ENCODE results near the gene STX10. TPM values are rescaled to one million over a fixed set of nuclear protein-coding genes. Genes with fewer than 3 reads are reported as not detected.
A peak's percentile ranks its signal among the peaks of the same experiment; 100 is the strongest.
"Not testable (repeated sequence)": the region's sequence is repeated elsewhere in the genome, so short reads cannot be mapped to it uniquely, and the experiment has no call there.

STX10 gene
- total RNA-seq, 1 experiment from 2014 or later: 78.6 TPM

- peak; percentile 64 for DNase-seq (ENCODE audit: low read depth)
Observed at GRCh38 chr19:13164343-13165161, 14.4 kb upstream of the STX10 start.

- DNase-seq (ENCODE audit: low read depth): peak; percentile 85
Observed at GRCh38 chr19:13163609-13164342, 13.6 kb upstream of the STX10 start.

DNA sequence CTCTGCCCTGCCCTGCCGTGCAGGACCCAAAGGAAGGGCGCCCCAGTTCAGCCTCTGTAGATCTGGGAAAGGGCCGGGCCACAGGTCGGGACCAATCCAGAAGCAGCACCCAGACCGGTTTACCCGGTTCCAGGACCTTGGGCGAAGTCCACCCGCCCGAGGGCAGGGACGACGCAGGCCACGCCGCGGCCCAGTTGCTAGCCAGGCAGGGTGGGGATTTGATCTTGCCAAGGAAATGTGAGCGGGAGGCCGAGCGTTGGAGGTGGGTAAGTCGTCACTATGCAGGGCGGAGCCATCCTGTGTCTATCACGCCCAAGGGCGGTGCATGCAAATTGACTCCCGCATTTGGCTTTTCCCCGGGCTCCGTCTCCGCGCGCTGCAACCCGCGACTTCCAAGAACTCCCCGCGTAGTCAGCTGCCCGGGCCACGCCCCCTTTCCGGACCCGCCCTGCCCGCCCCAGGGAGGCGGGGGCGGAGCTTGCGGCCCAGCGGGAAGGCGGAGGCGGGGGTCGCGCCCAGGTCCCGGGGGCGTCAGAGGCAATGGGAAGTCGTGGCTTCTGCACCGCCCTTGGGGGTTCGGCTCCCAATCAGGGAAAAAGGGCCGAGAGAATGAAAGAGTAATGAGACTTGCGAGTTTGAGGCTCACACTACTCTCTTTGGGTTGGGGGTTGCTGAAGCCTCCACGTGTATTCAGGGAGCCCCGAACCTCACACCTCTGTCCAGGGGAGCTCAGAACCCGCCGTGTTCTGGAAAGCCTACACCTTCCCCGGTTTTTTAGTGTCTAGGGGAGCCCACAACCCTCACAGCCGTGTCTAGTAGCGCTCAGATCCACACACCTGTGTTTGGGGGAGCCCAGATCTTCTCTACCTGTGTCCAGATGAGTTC lies 12.8 kb upstream of the STX10 start:
- DNase-seq (ENCODE audit: low read depth): peak; percentile 91

DNA sequence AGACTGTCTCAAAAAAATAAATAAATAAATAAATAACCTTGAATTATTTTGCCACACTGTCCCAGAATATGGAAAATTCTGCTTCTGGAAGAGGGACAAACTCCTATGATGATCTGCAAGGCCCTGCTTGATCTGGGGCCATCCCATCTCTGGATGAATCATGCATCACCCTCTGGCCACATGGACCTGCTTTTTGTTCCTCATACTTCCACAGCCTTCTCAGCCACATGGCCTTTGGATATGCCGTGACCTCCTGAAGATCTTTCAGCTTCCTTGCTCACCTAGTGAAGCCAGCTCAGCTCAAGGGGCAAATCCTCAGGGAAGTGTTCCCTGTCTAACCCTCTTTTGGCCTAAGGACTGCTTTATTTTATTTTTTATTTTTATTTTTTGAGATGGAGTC lies 10.4 kb upstream of the STX10 start:
- no peak for DNase-seq (ENCODE audit: low read depth)

DNA sequence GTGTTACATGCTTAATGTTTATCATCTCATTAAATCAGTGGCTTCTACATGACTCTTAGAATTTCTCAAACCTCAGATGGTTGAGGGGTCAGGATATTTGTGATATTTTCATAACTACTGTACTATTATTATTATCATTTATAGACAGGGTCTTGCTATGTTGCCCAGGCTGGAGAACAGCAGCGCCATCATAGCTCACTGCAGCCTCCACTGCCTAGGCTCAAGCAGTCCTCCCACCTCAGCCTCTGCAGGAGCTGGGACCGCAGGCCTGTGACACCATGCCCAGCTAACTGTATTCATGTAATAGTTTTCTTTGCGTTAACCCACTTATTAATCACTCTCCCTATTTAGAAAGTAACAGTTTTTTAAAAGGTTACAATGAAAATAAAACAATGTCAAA lies 9.5 kb upstream of the STX10 start:
- no peak for DNase-seq (ENCODE audit: low read depth)

DNA sequence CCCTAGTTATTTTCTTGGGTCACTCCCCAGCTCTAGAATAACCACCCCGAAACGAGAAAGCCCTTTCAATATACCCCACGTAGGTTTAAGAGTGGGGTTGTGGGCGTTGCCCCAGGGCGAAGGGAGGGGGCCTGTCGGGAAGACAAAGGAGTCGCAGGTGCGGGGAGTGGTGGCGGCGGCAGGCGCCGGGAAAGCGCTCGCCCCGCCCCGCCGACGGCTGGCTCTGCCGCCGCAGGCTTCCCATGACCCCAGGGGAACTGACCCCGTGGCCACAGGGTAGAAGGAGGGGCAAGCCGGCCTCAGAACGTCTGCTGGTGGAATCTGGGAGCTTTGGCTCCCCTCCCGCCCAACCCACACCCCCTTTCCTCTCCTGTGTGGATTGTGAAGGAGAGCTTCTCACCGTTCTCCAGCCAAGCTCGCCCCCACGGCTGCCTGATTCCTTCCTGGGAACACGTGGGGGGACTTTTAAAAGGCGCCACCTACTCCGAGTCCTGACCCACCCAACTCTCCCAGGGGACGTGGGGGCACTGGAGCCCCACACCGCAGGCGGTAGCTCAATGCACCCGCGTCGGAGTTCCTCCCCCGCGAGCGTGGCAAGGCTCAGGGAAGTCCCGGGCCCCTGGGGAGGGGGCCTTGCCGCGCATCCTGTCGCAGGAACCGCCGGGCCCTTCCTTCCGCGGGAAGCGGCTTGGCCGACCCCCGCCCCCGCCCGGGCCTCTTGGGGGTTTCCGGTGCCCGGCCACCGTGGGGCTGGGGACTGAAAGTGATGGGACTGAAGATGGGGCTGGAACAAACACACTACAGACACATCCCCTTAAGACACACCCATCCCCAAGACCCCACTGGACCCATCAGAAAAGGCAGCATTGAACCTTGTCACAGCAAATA lies 5.5 kb upstream of the STX10 start:
- DNase-seq (ENCODE audit: low read depth): peak; percentile 82

- DNase-seq (ENCODE audit: low read depth): peak; percentile 49
Observed at GRCh38 chr19:13154911-13155471, 4.8 kb upstream of the STX10 start.

DNA sequence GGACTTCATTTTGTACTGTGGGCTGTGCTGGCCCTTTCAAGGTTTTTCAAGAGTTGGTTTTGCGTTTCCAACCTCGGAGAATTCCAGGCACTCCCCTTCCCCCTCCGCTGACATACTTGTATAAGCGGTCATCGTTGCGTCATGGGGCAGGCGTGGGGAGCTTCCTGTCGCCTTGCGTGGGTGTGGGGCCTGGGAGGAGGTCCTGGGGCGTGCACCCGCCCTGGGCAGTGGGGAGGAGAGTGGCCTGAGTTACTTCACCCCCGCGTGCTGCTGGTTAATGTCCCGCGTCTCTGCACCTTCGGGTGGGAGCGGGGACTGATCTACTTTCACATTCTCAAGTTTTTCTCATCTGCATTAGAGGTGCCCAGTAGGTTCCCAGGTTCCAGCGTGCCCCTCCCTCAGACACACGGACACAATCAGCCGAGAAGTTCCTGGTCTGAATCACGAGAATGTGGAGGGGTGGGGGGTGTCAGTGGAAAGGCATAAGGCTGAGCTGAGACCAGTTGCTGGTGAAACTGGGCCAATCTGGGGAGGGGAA lies 4.1 kb upstream of the STX10 start:
- DNase-seq (ENCODE audit: low read depth): peak; percentile 87

- DNase-seq (ENCODE audit: low read depth): no peak
Observed at GRCh38 chr19:13153569-13154240, 3.5 kb upstream of the STX10 start.

DNA sequence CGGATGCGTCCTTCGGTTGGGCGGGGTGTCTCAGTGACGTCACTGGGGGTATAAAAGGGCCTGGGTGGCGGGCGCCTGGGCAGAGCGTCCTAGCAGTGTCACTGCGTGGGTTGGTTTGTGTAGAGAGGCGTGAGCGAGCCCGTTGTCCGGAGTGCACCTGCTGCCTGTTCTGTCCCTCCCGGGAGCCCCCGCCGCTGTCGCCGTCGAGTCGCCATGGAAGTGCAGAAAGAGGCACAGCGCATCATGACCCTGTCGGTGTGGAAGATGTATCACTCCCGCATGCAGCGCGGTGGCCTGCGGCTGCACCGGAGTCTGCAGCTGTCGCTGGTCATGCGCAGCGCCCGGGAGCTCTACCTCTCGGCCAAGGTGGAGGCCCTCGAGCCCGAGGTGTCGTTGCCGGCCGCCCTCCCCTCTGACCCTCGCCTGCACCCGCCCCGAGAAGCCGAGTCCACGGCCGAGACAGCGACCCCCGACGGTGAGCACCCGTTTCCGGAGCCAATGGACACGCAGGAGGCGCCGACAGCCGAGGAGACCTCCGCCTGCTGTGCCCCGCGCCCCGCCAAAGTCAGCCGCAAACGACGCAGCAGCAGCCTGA lies 2.9 kb upstream of the STX10 start:
- peak; percentile 93 for DNase-seq (ENCODE audit: low read depth)

DNA sequence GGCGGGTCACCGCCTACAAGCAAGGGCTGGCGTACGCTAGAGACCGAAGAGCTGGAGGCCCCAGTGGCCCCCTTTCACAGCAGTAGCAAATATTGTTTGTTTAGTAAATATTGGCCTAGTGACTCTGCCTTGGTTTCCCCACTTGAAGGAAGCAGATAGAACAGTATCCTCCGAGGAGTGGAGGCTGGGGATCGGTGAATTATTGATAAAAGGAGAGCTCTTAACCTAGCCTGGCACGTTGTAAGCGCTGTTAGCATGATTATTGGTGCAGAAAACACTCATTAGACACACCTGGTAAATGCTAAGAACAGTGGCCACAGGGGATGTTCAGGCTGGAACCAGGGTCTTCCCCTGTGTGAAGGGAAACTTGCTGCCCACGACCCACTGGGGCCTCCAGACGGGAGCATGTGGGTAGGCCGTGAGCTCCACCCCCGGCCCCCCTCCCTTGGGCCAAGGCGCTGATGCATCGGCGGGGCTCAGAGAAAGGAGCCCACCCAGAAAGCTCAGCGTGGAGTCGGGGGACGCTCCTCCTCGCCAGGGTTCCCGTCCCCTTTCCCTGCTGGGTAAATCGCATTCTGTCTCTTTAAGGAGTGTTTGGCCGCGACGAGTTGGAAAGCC lies 2.3 kb upstream of the STX10 start:
- DNase-seq (ENCODE audit: low read depth): no peak

DNA sequence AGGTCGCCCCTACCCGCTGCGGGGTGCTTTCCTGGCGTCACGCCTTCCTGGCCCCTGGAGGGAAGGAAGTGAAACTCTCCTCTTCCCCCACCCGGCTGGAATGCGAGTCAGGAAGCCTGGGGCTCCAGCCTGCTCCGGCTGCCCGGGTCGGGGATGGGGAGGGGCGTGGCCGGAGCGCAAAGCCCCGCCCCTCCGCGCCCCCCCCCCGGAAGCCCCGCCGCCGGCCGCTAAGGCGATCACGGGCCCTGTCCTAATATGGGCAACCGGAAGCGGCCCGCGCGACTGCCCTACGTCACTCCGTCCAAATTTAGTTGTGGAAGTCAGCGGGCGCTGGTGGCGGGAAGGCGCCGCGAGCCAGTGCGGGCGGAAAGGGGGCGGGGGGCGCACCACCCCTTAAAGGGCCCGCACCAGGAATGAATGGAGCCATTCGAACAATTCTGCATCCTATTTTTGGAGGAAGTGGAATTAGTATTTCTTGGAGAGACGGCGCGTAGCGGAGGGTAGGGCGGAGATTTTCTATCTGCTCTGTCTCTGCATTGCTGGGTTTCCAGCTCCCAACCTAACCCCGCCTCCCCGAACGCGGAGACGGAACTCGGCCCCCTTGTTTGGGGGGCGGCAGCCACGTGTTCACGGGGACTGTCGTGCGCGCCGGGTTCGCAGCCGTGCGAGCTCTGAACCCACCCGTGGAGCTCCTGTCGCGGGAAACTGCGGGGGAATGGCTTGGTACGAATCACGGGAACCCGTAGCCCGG lies 1.6 kb upstream of the STX10 start:
- peak; percentile 96 for DNase-seq (ENCODE audit: low read depth)

DNA sequence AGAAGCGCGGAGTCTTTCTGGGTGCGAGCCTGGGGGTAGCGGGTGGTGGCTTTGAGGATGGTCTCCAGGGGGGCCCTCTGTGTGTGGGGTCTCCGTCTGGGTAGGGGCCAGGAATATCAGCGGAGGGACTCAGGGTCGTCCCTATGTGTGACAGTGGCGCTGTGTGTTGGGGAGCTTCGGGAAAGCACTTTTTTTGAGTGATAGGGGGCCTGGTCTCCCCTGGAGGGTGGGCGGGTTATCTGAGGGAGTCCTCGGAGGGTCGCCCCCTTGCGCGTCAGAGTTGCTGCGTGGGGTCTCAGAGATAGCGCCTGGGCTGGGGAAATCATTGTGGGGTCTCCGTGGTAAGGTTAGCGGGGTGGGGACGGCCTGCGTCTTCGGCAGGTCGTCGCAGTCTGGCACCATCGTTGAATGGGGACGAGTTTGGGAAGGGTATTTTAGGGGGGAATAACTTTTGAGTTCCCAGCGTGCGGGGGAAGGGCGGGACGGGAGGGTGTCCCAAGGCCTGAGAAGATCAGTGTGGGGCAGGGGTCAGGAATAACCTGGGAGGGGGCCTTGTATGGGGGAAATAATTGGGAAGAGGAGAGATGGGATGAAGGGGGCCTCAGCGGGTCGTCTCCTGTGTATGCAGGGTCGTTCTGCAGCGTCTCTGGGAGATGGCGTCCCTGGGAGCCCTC lies 893 bp upstream of the STX10 start:
- no peak for DNase-seq (ENCODE audit: low read depth)

- DNase-seq (ENCODE audit: low read depth): peak; percentile 44
Observed at GRCh38 chr19:13149628-13150186, 468 bp downstream of the STX10 start.

GRCh38 chr19:13149173-13149627 lies 975 bp downstream of the STX10 start:
- not testable (repeated sequence) for DNase-seq (ENCODE audit: low read depth)

GRCh38 chr19:13146763-13147563 lies 3.2 kb downstream of the STX10 start:
- no peak for DNase-seq (ENCODE audit: low read depth)

All from LHCN-M2 (cell line).